Gastroesophageal sphincter (tissue), 4 donors: ENCODE results near the gene SSB. TPM values are rescaled to one million over a fixed set of nuclear protein-coding genes. Genes with fewer than 3 reads are reported as not detected.
A peak's percentile ranks its signal among the peaks of the same experiment; 100 is the strongest.

Experiments used
- ATAC-seq: fragments of 150-250 bp; one replicate; pipeline ENCODE4 v1.9.1; 2016; ENCODE audit warnings: mild to moderate bottlenecking, moderate library complexity
- H3K27ac ChIP-seq, 4 donors: fragments of 200-600 bp; sonication (generic) in 3 of 4; 1 replicate in 3 of 4; 2 replicates in 1 of 4; pipeline ENCODE4 v1.5.1; 2016 to 2019
- H3K27me3 ChIP-seq: fragments of 200-600 bp; sonication (generic); one replicate; pipeline ENCODE4 v1.5.1; 2019
- H3K36me3 ChIP-seq, 2 donors: fragments of 200-600 bp; sonication (generic); one replicate each; pipeline ENCODE4 v1.5.1; 2019; ENCODE audit warnings: control low read depth in 1 of 2
- H3K4me1 ChIP-seq, 3 donors: fragments of 200-600 bp; sonication (generic); 1 replicate in 2 of 3; 2 replicates in 1 of 3; pipeline ENCODE4 v1.5.1; 2016 to 2019; ENCODE audit warnings: control low read depth in 2 of 3
- H3K4me3 ChIP-seq, 2 donors: fragments of 200-600 bp; sonication (generic); one replicate each; pipeline ENCODE4 v1.5.1; 2019; ENCODE audit warnings: mild to moderate bottlenecking in 1 of 2, moderate library complexity in 1 of 2
- H3K9me3 ChIP-seq, 3 donors: fragments of 200-600 bp; sonication (generic); one replicate each; pipeline ENCODE4 v1.5.1; 2017 to 2019; ENCODE audit warnings: control low read depth in 2 of 3
- EP300 ChIP-seq: sonication (generic); formaldehyde crosslinking; IDR thresholded peaks from one replicate; pipeline ENCODE4 v1.6.1; 2017; ENCODE audit warnings: antibody characterized with exemption, mild to moderate bottlenecking
- POLR2A ChIP-seq, 2 donors: fragments of 450-650 bp; IDR thresholded peaks; one replicate each; pipeline ENCODE4 v1.6.1; 2017; ENCODE audit warnings: antibody characterized with exemption in 2 of 2, mild to moderate bottlenecking in 2 of 2, moderate library complexity in 1 of 2
- POLR2AphosphoS5 ChIP-seq: sonication (generic); formaldehyde crosslinking; IDR thresholded peaks from one replicate; pipeline ENCODE4 v1.6.1; 2017; ENCODE audit warnings: antibody characterized with exemption
- WGBS, 2 donors: methylation state at CpG; one replicate each; pipeline ENCODE4 v1.1.5; 2018; ENCODE audit warnings: low coverage in 1 of 2; 5-methylcytosine and 5-hydroxymethylcytosine counted together
- total RNA-seq, 4 donors: library from RNA; depleted of rRNA; stranded (reverse); fragments of >200 nt; gene quantifications; one replicate each; pipeline ENCODE4 v1.1.0, GENCODE V29; 2016
- TF ChIP-seq, protein P1 (sequence below), 4 experiments: fragments of 200-600 bp in 2 of 4; fragments of 450-650 bp in 2 of 4; sonication (generic) in 1 of 4; IDR thresholded peaks; one replicate each; pipeline ENCODE4 v1.5.1; 2017 to 2019; ENCODE audit warnings: antibody characterized with exemption in 4 of 4, mild to moderate bottlenecking in 2 of 4, moderate library complexity in 2 of 4

SSB gene
- total RNA-seq, 4 donors from 2014 or later = 60.6 to 102 (median 78.3) TPM

DNA sequence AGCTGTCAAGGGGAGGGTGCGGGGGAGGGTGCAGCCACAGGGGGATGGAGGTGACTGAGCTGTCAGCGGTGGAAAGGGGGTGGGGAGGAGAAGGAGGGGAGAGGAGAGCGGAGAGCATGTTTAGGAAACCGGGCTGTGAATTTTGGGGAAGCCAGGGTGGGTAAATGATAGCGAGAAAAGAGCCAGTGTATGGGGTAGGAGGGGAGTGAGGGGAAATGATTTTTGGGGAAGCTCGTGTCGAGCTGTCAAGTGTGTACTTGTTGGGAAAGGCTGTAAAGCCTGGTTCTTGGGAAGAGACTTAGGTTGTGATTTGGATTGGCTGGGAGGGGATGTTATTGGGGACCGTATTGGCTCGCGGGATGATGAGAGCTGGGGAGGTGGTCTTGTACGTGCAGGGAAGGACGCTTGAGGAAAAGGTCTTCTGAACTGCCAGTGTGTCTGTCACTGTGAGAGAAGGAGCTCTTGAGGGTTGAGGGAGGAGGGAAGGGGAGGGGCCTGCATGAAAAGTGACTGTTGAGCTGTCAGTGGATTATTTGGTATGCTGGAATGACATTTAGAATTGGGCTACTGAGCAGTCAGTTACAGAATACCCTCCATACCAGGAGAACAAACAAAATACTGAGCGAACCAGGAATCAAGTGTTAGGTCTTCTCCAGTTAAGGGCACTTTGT is 29.6 kb downstream of the SSB start:
- Histone ChIP-seq H3K9me3 (no peaks in the 10 kb centered on the region), H3K4me1 (peaks cover 3 to 71% (median 21%) of the 10 kb centered on the region in 3 donors), H3K27ac (peak overlapping the region; percentile 76 to 95 (median 89)), H3K36me3 (no peaks in the 10 kb centered on the region), H3K4me3 (peak overlapping the region; percentile 81 to 96), H3K27me3 (no peaks in the 10 kb centered on the region)
- TF ChIP-seq POLR2A (IDR thresholded peaks at IDR 0.05) (no peak), EP300 (no peak), POLR2AphosphoS5 (no peak)
- TF ChIP-seq, protein P1, sequence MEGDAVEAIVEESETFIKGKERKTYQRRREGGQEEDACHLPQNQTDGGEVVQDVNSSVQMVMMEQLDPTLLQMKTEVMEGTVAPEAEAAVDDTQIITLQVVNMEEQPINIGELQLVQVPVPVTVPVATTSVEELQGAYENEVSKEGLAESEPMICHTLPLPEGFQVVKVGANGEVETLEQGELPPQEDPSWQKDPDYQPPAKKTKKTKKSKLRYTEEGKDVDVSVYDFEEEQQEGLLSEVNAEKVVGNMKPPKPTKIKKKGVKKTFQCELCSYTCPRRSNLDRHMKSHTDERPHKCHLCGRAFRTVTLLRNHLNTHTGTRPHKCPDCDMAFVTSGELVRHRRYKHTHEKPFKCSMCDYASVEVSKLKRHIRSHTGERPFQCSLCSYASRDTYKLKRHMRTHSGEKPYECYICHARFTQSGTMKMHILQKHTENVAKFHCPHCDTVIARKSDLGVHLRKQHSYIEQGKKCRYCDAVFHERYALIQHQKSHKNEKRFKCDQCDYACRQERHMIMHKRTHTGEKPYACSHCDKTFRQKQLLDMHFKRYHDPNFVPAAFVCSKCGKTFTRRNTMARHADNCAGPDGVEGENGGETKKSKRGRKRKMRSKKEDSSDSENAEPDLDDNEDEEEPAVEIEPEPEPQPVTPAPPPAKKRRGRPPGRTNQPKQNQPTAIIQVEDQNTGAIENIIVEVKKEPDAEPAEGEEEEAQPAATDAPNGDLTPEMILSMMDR (IDR thresholded peaks at IDR 0.05) = no peak
- WGBS, 2 donors = 0% methylated on average over 11 to 12 of the region's 13 CpGs
- ATAC-seq = no peak

DNA sequence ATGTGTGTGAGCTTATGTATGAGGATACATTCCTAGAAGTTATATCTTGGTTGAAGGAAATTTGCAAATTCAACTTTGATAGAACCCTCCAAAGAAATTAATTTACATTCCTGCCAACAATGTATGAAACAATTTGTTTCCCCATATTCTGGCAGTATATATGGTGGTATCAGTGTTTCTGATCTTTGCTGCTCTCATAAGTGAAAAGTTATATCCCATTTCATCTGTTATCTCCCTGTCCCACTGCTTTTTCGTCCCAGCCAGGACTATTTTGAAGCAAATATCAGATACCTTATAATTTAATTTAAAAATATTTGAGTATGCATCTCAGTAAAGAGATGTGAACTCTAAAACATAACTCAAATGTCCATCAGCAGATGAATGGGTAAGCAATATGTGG is 35.7 kb downstream of the SSB start:
- Histone ChIP-seq H3K36me3 (no peaks in the 10 kb centered on the region), H3K9me3 (no peaks in the 10 kb centered on the region), H3K4me1 (peaks cover 3 to 90% (median 13%) of the 10 kb centered on the region in 3 donors), H3K4me3 (no peak overlapping the region), H3K27me3 (no peaks in the 10 kb centered on the region), H3K27ac (no peak overlapping the region)
- no peak for TF ChIP-seq EP300
- TF ChIP-seq POLR2AphosphoS5 = no peak
- TF ChIP-seq POLR2A (IDR thresholded peaks at IDR 0.05) = no peak
- TF ChIP-seq, protein P1 (IDR thresholded peaks at IDR 0.05) = no peak
- WGBS, 2 donors = 64 to 77% methylated on average over 1 of the region's 1 CpG
- ATAC-seq = no peak

DNA sequence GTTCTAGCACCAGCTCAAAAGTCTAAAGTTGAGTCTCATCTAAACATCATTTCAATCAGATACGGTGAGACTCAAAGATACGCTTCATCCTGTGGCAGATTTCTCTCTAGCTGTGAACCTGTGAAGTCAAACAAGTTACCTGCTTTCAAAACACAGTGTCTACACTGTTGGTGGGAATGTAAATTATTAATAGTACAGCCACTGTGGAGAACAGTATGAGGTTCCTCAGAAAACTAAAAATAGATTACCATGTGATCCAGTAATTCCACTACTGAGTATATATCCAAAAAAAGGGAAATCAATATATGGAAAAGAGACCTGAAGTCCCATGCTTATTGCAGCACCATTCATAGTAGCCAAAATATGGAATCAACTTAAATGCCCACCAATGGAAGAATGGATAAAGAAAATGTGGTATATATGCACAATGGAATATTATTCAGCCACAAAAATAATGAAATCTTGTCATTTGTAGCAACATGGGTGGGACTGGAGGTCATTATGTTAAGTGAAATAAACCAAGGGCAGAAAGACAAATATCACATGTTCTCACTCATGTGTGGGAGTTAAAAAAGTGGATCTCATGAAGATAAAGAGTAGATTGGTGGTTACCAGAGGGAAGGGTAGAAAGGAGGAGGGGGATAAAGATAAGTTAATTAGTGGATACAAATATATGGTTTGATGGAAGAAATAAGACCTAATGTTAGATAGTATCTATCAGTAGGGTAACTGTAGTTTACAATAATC is 40.2 kb downstream of the SSB start:
- TF ChIP-seq POLR2AphosphoS5 (no peak), EP300 (no peak), POLR2A (IDR thresholded peaks at IDR 0.05) (no peak)
- TF ChIP-seq, protein P1 (IDR thresholded peaks at IDR 0.05) = no peak
- WGBS, 2 donors = 83 to 85% methylated on average over 2 of the region's 2 CpGs
- no peak for ATAC-seq
- Histone ChIP-seq H3K27ac (no peak overlapping the region), H3K9me3 (no peaks in the 10 kb centered on the region), H3K4me1 (peaks cover 3 to 66% (median 6%) of the 10 kb centered on the region in 3 donors), H3K27me3 (no peaks in the 10 kb centered on the region), H3K36me3 (peaks cover 0 to 6% of the 10 kb centered on the region in 2 donors), H3K4me3 (no peak overlapping the region)

DNA sequence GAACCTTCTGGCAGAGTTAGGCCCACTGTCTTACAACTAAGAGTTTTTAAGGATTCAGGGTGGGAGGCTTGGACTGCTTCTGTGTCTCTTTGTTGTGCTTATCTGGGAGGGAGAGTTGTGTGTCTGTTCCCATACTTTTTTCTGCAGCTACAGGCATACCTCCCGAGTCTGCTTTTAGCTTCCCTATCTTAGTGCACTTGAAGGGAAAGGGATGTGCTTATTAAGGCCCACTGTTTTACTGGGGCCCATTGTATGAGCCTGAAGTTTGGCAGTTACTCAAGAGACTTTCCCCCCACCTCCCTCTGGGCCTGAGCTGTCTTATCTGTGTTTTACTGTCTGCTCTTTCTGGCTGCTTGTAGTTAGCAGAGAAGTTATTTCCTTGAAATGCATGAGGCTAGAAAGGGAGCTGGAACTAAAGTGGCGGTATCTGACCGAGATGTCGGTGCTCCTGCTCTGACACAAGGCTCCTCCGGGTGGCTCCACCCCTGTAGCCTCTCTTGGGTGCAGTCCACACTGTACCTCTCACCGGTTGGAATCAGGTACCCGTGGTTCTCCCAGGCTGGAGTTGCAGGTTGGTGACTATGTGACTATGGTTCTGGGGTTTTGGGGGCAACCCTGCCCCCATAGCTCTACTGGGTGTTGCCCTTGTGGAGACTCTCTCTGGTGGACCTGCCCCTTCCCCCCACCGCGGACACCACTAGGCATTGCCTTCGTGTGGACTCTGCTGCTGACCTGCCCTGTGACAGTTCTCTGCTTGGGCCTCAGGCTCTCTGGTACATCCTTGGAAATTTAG is 41.5 kb downstream of the SSB start:
- ATAC-seq = peak; percentile 16
- TF ChIP-seq POLR2A (IDR thresholded peaks at IDR 0.05) (no peak), POLR2AphosphoS5 (no peak), EP300 (no peak)
- TF ChIP-seq, protein P1 (IDR thresholded peaks at IDR 0.05) = no peak
- Histone ChIP-seq H3K4me1 (peaks cover 3 to 53% (median 6%) of the 10 kb centered on the region in 3 donors), H3K9me3 (no peaks in the 10 kb centered on the region), H3K36me3 (peaks cover 0 to 6% of the 10 kb centered on the region in 2 donors), H3K27ac (no peak overlapping the region), H3K27me3 (no peaks in the 10 kb centered on the region), H3K4me3 (no peak overlapping the region)
- WGBS, 2 donors = 63 to 74% methylated on average over 4 to 6 of the region's 10 CpGs
